Measurements from ENCODE around the gene DISC1.
"Not testable (repeated sequence)": the region's sequence is repeated elsewhere in the genome, so short reads cannot be mapped to it uniquely, and the experiment has no call there.

The DISC1 gene

DNA sequence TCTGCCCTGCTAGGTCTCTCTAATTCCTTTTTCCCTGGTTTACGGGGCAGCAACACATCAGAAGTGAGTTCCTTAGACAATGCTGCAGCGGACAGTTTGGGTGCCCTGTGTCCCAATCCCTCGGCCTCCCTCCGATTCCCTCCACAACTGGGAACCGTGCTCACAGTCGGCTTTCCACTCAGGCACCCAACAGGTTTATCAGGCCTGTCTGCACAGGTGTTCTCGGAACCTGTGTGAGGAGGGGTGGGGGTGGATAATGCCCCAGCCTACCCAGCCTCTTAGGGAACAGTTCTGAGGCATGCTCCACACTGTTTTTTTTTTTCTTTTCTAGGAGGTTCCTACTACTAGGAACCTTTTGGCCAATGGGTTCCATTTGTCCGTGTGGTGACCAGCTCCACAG, 131.2 kb downstream of the DISC1 start:
- FAIRE-seq (no peak), DNase-seq (ENCODE audit: insufficient read length, low spot score) (no peak)

GRCh38 chr1:231761252-231761651, 134.7 kb downstream of the DISC1 start:
- no peak for DNase-seq (ENCODE audit: insufficient read length, low spot score)
- FAIRE-seq: no peak

GRCh38 chr1:231761747-231762541, 135.4 kb downstream of the DISC1 start:
- FAIRE-seq: no peak
- no peak for DNase-seq (ENCODE audit: insufficient read length, low spot score)

GRCh38 chr1:231763456-231763855, 136.9 kb downstream of the DISC1 start:
- FAIRE-seq (no peak), DNase-seq (ENCODE audit: insufficient read length, low spot score) (no peak)

GRCh38 chr1:231765825-231766224, 139.2 kb downstream of the DISC1 start:
- not testable (repeated sequence) for FAIRE-seq; DNase-seq (ENCODE audit: insufficient read length, low spot score)

DNA sequence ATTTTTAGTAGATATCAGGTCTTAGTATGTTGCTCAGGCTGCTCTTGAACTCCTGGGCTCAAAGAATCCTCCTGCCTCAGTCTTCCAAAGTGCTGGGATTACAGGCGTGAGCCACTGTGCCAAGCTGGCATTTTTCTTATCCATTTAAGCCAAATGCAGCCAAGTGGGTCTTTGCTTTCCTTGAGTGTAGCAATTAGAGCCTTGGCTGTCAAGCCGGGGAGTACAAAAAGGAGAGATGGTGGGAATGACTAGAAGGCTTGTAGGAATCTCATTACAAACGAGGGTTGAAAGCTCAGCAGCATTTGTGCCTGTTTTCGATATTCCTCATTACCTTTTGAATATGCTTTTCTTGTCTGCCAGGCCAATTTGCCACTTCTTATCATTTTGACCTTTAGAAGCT, 140.9 kb downstream of the DISC1 start:
- FAIRE-seq (no peak), DNase-seq (ENCODE audit: insufficient read length, low spot score) (no peak)

DNA sequence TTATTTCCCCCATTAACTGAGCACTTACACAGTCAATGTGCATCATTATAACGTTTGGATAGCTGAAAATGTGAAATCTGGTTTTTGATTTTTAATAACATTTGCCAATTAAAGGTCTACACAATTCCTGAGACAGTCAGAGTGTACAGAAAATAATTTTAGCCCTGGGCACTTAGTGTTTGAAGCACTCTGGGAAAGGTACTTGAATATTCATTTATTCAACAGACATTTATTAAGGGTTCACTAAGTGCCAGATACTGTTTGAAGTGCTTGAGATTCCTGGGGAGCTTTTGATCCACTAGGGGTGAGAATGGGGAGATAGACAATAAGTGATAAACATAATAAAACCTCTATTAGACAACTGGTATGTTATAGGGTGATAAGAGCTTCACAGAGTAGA, 141.8 kb downstream of the DISC1 start:
- FAIRE-seq: no peak

DNA sequence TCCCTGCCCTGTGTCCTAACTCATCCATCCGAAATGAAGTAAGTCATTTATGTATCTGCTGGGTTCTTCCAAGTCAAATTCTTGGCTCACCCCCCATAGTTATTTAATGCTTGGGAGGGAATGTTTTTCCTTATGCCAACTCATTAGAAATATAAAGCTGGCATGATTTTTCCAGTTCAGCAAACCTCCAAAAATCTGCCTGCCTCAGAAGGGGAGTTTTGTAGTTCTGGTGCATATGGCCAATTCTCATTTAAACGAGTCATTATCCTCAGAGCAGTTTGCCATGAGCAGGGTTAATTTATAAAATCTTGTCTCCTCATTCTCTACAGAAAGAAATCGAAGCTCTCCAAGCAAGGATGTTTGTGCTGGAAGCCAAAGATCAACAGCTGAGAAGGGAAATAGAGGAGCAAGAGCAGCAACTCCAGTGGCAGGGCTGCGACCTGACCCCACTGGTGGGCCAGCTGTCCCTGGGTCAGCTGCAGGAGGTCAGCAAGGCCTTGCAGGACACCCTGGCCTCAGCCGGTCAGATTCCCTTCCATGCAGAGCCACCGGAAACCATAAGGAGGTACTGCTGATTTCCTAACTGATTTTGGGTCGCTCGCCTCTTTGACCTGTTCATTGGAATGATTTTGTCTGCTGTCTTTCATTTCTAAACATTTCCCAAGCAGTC, 144.1 kb downstream of the DISC1 start:
- FAIRE-seq: no peak
- DNase-seq (ENCODE audit: insufficient read length, low spot score): no peak

More for the DNA sequence above, 141.8 kb downstream of the DISC1 start:
- DNase-seq (ENCODE audit: insufficient read length, low spot score): no peak

DNA sequence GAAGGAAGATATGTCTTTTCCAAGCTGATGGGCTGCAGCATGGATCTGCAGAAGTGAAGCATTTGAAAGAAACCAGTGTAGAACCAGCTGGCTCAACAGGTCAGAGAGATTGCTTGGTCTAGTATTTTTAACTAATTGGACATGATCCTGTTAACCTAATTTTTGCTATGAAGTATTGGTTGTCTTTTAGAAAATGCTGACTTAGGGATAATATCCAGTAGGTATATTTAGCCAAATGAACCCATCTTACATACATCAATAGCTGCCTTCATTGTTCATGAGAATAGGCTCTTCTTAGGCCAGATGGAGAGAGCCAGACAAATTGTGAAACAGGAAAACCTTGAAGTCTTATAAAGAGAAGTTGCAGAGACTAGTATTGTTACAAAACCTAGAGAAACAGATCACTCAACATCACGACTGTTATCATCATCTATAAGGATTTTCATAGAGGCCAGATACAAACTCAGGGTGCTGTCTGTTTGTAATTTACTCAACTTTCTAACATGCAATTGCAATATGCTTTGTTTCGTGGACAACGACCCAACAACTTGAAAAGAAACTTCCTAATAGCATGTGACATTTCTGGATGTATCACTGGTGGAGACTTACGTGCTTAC, 148.2 kb downstream of the DISC1 start:
- FAIRE-seq: no peak
- no peak for DNase-seq (ENCODE audit: insufficient read length, low spot score)

DNA sequence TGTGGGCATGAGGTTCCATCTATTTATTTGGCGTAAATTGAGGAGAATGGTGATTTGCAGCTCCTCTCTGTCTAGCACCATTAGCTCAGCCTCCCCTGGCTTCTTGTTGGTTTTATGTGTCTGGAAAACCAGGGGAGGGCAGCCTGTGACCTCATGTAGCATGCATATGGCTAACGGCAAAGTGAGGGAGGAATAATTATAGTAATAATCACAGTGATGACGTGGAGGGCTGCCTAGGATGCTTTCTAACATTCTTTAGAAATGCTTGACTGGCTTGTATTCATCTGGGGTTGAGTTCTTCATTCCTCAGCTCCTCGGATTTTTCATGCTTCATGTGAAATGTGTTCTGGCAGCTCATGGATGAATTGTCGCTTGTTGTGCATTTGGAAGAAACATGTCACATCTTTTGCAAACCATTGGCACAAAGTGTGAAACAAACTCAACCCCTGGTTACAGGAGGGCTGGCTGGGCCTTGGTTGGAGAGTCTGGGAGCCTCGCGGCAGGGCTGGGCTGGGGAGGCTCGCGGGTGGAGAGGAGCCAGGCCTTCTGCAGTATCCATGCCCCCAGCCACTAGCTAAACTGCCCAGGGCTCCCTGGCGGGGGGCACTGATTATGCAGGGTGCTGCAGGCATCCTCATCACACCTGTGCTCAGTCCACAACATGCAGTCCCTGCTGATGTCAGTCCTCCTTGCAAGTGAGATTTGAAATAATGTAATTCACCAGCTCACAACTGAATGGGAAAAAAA, 149.6 kb downstream of the DISC1 start:
- no peak for FAIRE-seq
- DNase-seq (ENCODE audit: insufficient read length, low spot score): no peak

- DNase-seq (ENCODE audit: insufficient read length, low spot score) (no peak), FAIRE-seq (no peak)
Measured at GRCh38 chr1:231776757-231777062, 150.1 kb downstream of the DISC1 start.

DNA sequence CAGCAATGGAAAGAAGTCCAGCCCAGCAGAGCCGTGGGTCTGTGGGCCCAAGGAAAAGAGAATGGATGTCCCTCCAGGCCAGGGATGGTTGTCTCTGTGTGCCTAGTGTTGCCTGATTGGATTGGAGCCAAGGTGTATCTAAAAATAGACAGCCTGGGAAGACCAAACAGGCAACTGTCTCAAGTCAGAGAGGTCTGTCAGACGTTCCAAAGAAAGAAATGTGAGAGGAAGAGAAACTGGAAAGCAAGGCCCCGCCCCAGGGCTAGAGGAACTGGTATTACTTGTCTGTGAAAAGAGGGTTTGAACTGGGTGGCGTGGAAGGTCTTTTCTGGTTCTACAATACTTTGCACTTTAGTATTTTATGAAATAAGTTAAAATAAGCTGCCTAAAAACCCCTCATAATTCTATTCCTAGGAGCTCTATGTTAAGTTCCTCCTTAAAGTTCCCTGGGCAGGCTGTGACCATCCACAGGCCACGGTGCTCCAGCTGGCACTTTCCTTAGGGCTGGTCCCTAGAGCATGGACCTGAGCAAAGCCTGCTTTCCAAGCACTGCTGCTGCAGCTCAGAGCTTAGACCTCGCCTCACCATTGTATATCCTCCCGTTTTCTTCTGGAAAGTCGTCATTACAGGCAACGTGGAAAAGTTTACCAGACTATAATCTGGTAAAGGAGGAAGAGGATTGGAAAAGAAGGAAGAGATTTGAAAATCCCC, 151.6 kb downstream of the DISC1 start:
- no peak for DNase-seq (ENCODE audit: insufficient read length, low spot score)
- no peak for FAIRE-seq

DNA sequence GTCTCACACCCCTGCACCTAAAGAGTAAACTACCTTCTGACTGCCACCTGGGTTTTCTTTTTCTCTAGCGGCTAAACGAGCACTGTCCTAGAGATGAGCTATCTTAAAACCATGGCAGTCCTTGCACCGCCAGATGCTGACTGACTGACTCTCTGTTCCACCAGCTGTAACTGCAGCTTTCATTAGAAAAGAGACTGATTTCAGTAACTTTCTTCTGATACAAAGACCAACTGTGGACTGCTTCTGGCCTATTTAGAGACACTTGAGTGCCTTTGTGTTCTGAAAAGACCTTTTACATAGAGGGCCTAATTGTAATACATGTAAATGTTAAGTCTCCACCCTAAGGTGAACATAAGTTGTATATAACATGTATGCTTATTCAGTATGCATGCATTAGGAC, 152.5 kb downstream of the DISC1 start:
- no peak for FAIRE-seq
- no peak for DNase-seq (ENCODE audit: insufficient read length, low spot score)

GRCh38 chr1:231781892-231782291, 155.3 kb downstream of the DISC1 start:
- FAIRE-seq (no peak), DNase-seq (ENCODE audit: insufficient read length, low spot score) (no peak)

DNA sequence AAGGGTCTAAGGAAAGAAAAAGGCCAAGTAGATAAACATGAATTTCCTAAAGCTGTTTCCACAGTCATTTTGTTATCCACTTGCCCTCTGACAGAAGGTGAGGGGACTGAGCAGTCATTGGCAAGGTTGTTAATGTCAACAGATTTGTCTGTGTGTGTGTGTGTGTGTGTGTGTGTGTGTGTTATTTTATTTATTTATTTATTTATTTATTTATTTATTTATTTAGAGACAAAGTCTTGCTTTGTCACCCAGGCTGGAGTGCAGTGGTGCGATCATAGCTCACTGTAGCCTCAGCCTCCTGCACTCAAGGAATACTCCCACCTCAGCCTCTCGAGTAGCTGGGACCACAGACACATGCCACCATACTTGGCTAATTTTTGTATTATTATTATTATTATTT, 158.5 kb downstream of the DISC1 start:
- not testable (repeated sequence) for DNase-seq (ENCODE audit: insufficient read length, low spot score); FAIRE-seq

- DNase-seq (ENCODE audit: insufficient read length, low spot score) (no peak), FAIRE-seq (no peak)
Measured at GRCh38 chr1:231786126-231786525, 159.5 kb downstream of the DISC1 start.

GRCh38 chr1:231792634-231793033, 166.0 kb downstream of the DISC1 start:
- no peak for FAIRE-seq
- DNase-seq (ENCODE audit: insufficient read length, low spot score): no peak

- DNase-seq (ENCODE audit: insufficient read length, low spot score) (no peak), FAIRE-seq (no peak)
Measured at GRCh38 chr1:231793893-231794292, 167.3 kb downstream of the DISC1 start.

- no peak for FAIRE-seq
- DNase-seq (ENCODE audit: insufficient read length, low spot score): no peak
Measured at GRCh38 chr1:231796141-231796540, 169.6 kb downstream of the DISC1 start.

DNA sequence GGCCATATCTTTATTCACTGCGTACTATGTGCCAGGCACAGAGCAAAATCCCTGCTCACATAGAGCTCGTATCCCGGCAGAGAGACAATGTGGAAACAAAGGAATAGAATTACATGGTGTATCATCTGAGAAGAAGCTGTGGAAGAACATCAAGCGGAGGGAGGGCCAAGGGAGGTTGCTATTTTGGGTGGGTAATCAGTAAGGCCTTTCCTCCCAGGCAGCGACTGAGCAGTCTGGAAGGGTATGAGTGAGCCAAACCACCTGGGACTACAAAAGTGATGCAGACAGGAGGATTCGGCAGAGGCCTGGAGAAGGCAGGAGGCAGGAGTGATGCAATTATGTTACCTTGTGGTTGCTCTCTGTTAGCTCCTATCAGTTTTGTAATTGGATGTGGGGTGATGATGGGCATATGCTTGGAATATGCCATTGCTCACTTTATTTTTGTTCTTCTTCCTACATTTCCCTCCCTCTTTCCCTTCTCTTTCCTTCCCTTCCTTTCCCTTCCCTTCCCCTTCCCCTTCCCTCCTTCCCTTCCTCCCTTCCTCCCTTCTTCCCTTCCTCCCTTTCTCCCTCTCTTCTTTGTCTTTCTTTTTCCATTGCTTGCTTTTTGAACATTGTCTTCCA, 172.9 kb downstream of the DISC1 start:
- DNase-seq (ENCODE audit: insufficient read length, low spot score): no peak
- FAIRE-seq: no peak

All from HTR-8/SVneo (cell line).